Stimulated activated CD4-positive, alpha-beta T cell treated with anti-CD3 and anti-CD28 coated beads, Interleukin-1b, Interleukin-23, amount 100 ng/mL, for 1 hour (primary cell): ENCODE measurements around the gene UTP3.
"Not testable (repeated sequence)": the region's sequence is repeated elsewhere in the genome, so short reads cannot be mapped to it uniquely, and the experiment has no call there.

Experiments
- DNase-seq, 2 donors: peaks; one replicate each; pipeline ENCODE4 v3.0.0-alpha.2; 2020; ENCODE audit warnings: low read depth in 2 of 2

UTP3 gene

DNA sequence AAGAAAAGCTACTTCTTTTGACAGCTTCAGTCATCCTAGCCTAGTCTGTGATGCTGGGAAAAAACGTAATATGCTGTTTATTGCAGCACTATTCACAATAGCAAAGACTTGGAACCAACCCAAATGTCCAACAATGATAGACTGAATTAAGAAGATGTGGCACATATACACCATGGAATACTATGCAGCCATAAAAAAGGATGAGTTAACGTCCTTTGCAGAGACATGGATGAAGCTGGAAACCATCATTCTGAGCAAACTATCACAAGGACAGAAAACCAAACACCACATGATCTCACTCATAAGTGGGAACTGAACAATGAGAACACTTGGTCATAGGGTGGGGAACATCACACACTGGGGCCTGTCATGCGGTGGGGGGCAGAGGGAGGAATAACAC is 6.2 kb upstream of the UTP3 start:
- not testable (repeated sequence) for DNase-seq

DNA sequence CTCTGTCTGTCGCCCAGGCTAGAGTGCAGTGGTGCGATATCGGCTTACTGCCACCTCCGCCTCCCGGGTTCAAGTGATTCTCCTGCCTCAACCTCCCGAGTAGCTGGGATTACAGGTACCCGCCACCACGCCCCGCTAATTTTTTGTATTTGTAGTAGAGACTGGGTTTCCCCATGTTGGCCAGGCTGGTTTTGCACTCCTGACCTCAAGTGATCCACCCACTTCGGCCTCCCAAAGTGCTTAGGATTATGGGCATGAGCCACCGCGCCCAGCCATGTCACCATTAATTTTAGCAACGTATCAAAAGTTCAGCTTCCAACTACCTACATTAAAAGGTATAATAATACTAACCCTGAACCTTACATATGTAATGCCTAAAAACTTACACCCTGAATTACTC is 940 bp upstream of the UTP3 start:
- DNase-seq: no peak

GRCh38 chr4:70688795-70689231 is 481 bp downstream of the UTP3 start:
- no peak for DNase-seq

- no peak for DNase-seq
Measured at GRCh38 chr4:70691661-70692060, 3.3 kb downstream of the UTP3 start.

DNA sequence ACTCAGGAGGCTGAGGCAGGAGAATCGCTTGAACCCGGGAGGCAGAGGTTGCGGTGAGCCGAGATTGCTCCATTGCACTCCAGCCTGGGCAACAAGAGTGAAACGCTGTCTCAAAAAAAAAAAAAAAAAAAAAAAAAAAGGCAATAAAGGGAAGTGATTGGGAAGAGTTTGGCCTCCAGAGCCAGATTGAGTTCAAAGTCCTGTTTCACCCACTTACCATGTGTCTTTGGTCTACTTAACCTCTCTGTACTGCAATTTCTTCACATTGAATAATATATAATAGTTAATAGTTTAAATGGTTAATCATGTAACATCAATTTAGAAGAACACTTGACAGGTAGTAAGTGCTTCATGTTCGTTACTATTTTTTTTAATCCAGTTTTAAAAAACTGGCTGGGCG is 6.3 kb downstream of the UTP3 start:
- not testable (repeated sequence) for DNase-seq

GRCh38 chr4:70698435-70698834 is 10.1 kb downstream of the UTP3 start:
- not testable (repeated sequence) for DNase-seq

DNA sequence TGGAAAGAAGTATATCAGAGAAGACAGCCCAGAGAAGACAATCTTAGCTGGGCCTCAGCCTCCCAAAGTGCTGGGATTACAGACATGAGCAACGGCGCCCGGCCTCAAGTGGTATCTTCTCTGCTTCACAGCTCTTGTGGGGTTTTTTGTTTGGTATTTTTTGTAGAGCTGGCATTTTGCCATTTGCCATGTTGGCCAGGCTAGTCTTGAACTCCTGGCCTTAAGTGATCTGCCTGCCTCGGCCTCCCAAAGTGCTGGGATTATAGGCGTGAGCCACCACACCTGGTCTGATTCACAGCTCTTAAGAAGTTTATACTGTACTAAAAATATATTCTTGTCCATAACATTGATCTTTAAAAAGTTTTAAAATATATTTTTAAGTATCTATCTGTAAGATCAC is 12.4 kb downstream of the UTP3 start:
- DNase-seq: no peak

- DNase-seq: no peak
Measured at GRCh38 chr4:70701271-70701670, 12.9 kb downstream of the UTP3 start.

- DNase-seq: not testable (repeated sequence)
Measured at GRCh38 chr4:70702592-70702991, 14.3 kb downstream of the UTP3 start.

- no peak for DNase-seq
Measured at GRCh38 chr4:70703619-70704214, 15.4 kb downstream of the UTP3 start.

DNA sequence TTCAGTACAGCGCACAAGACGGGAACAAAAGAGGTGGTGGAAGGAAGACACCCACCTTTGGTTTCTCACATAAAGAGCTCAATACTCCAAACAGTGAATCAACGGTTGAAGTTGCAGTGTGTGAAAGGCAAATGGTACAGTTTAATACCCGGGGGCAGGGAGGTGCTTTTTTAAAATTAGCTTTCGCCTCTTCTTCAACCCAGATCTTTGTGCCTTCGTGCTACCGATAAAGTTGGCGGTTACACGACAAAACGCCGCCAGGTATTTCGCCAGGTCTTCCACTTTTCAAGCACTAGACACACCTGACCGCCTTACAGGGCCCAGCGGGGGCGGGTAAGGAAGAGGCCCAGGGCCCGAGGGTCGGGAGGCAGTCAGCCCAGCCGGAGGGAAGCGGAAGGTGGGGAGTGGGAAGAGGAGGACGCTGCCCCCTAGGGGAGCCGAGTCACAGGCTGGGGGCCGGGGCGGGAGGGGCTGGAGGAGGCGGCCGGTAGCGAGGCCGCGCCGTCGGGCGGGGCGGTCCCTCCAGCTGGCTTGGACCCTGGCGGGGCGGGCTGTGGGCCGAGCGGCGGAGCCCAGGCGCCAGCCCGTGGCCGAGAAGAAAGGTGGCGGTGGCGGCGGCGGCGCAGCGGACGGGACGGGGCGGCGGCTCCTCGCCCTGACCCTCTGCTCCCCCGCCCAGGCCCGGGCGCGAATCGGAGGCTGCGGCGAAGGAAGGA is 16.0 kb downstream of the UTP3 start:
- DNase-seq: peak in 1 of 2 donors; percentile 19

- no peak for DNase-seq
Measured at GRCh38 chr4:70704931-70705182, 16.5 kb downstream of the UTP3 start.

GRCh38 chr4:70705183-70706043 is 17.1 kb downstream of the UTP3 start:
- peak; percentile 30 to 48 for DNase-seq

- no peak for DNase-seq
Measured at GRCh38 chr4:70706044-70706461, 17.7 kb downstream of the UTP3 start.

- no peak for DNase-seq
Measured at GRCh38 chr4:70706516-70706915, 18.2 kb downstream of the UTP3 start.

- no peak for DNase-seq
Measured at GRCh38 chr4:70709611-70710205, 21.4 kb downstream of the UTP3 start.

GRCh38 chr4:70711599-70711998 is 23.3 kb downstream of the UTP3 start:
- no peak for DNase-seq

DNA sequence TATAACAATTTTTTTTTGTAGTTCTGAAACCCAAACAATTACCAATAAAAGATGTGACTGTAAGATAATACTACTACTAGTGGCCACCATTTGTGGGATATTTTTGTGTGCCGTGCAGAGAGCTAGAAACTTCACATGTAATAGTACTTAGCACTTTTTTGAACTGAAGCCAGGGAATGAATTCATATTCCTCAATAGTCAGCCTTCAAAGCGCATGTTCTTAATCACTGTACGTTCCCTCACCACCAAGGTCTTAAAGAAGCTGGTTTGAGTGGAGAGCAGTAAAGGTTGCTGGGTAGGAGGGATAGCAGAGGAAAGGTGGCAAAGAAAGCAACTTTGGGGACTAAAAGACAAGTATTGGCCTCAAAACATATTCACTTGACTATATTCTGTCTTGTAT is 23.8 kb downstream of the UTP3 start:
- DNase-seq: no peak

DNA sequence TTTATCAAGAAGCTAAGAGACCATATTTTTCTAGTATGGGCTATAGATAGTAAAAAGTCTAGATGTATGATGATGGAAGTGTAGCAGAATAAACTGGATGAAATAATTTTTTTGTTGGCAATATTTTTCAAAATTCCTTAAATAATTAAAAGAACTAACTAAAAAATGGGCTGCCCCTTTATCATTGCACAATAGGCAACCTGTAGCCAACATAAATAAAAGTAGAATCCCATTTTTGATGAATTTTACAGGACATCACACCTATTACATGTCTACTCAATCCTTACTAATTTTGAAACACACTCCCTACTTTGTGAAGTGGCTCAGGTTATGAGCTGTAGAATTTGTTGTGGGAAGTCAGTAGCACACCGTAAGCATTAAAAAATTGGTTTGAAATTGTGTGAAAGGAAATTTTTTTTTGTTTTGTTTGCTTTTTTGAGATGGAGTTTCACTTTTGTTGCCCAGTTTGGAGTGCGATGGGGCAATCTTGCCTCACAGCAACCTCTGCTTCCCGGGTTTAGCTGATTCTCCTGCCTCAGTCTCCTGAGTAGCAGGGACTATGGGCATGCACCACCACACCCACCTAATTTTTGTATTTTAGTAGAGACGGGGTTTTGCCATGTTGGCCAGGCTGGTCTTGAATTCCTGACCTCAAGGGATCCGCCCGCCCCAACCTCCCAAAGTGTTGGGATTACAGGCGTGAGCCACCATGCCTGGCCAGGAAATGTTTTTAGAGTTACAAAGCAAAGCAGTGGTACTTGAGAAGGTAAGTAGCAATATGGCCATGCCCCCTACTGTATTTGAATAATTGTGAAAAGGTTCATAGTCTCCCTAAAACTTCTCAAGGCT is 24.5 kb downstream of the UTP3 start:
- no peak for DNase-seq

- no peak for DNase-seq
Measured at GRCh38 chr4:70713453-70714078, 25.2 kb downstream of the UTP3 start.
